GM18502 (cell line): ENCODE data around the gene SKI.
A peak's percentile ranks its signal among the peaks of the same experiment; 100 is the strongest.

Experiments used
- ATAC-seq: cut with Tn5 transposase; IDR thresholded peaks from one replicate; pipeline ENCODE4 v1.9.1; 2021; ENCODE audit warnings: mild to moderate bottlenecking; ENCODE audit not compliant: unreplicated experiment, poor library complexity

SKI gene

GRCh38 chr1:2228157-2228594 is at the start of gene SKI:
Gene SKI, plus strand, starts transcription at chr1:2228319. Its CDS starts 448 bp downstream, at chr1:2228767.
- no peak for ATAC-seq

DNA sequence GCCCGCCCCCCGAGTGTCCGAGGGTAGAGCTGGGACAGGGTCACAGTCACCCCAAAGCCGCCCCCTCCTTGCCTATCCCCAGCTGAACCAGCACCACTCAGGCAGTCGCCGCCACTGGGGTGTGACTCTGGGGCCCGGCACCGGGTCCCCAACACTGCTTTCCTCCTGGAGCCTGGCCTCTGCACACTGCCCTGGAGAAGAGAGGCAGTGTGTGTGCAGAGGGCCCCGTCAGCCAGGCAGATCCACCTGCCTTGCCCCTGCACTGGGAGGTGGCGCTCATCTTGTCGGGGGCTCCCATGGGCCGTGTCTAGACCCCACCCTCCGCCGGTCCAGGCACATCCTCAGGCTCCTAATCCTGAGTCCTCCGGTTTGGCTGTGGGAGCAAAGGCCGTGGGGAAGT is 49.2 kb upstream of the SKI start:
- no peak for ATAC-seq

DNA sequence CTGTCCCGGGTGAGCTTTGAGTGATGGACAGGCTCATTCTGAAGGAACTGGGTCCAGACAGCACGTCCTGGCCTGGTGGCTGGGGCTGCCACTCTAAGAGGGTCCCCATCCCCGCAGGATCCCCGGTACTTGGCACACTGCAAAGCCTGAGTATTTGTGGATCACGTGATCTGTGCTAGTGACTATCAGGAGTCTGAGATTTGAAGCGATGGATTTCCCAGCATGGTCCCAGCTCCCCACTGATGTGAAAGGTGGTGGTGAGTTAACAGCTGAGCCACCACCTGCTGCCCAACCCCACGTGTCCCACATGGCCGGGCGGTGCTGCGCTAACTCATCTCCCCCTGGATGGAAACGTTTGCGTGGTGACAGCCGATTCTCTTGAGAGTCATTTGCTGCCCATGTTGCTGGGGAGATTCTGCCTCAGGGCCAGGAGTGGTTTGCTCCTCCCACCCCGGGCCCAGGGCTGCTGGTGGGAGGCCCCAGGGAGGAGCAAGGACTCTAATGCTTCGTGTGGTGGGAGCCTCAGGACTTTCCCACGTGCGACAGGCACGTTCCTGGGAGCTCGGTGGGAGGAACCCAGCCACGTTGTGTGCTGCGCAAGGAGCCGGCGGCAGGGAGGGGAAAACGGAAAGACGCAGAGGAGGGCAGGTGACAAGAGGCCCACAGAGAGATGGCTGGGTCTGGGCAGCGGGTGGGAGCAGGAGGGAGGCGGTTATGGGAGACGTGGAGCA is 48.7 kb upstream of the SKI start:
- ATAC-seq, result no peak

DNA sequence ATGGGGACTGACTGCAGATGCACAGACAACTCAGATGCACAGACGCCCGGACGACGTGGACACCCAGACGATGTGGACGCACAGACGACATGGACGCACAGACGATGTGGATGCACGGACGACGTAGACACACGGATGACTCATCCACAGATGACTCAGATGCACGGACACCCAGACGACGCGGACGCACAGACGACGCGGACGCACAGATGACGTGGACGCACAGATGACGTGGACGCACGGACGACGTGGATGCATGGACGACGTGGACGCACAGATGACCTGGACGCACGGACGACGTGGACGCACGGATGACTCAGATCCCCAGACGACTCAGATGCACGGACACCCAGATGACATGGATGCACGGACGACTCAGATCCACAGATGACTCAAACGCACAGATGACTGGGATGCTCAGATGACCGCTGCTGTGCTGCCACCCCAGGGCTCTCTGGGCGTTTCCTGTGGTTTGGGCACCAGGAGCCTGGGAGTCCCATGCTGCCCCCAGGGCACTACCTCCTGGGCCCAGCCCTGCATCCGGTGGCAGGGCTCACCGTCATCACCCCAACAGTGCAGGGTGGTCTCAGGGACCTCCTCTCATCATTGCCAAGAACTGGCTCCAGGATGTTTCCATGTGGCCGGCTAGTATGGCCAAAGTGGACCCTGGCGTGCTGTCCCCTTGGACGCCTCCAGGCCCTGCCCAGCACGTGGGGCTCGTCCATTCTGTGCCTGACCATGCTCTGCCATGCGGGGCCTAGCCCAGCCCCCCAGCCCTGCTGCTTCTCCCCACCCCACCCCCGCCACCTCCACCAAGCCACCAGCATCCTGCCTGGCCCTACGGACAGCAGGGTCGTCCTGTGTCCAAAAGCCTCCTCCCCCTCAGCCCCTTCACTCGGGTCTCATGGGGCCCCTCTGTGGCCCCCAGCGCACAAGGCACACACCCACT is 47.5 kb upstream of the SKI start:
- no peak for ATAC-seq

DNA sequence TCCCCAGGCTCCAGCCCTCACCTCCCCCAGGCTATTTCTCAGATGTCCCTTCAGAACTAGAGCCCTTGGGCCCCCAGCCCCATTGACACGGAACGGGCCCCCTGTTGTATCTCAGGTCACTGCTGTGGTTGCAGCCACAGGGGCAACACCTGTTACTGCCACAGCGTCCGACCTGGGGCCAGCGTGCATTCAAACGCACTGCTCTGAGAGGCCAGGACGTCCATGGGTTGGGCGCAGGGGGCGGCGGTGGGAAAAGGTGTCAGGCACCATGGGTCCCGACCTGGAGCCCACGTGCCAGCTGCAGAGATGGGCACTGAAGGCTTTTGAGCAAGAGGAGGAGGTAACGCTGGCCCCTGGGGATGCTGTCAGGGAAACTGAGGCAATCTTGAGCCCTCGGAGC is 46.8 kb upstream of the SKI start:
- ATAC-seq, result no peak

GRCh38 chr1:2181752-2182151 is 46.4 kb upstream of the SKI start:
- ATAC-seq, result no peak

- ATAC-seq, result no peak
Observed at GRCh38 chr1:2182376-2182775, 45.7 kb upstream of the SKI start.

DNA sequence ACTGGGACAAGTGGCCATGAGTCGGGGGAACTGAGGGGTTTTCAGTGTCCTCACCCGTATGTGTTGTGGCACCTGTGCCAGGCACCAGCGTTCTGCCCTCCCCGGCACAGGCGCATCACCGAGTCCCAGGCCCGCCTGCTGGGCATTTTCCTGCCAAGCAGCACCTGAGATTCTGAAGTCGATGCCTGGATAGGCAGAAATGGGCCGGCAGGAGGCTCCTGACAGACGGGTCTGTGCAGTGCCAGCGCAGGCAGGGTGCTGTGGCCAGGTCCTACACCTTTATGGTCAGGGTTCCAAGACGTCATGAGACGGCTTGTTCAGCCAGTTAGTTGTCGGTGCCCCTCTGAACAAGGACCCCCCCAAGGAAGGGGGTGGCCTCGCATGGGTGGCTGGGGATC is 44.2 kb upstream of the SKI start:
- no peak for ATAC-seq

GRCh38 chr1:2184531-2184930 is 43.6 kb upstream of the SKI start:
- no peak for ATAC-seq

- no peak for ATAC-seq
Observed at GRCh38 chr1:2184934-2185333, 43.2 kb upstream of the SKI start.

DNA sequence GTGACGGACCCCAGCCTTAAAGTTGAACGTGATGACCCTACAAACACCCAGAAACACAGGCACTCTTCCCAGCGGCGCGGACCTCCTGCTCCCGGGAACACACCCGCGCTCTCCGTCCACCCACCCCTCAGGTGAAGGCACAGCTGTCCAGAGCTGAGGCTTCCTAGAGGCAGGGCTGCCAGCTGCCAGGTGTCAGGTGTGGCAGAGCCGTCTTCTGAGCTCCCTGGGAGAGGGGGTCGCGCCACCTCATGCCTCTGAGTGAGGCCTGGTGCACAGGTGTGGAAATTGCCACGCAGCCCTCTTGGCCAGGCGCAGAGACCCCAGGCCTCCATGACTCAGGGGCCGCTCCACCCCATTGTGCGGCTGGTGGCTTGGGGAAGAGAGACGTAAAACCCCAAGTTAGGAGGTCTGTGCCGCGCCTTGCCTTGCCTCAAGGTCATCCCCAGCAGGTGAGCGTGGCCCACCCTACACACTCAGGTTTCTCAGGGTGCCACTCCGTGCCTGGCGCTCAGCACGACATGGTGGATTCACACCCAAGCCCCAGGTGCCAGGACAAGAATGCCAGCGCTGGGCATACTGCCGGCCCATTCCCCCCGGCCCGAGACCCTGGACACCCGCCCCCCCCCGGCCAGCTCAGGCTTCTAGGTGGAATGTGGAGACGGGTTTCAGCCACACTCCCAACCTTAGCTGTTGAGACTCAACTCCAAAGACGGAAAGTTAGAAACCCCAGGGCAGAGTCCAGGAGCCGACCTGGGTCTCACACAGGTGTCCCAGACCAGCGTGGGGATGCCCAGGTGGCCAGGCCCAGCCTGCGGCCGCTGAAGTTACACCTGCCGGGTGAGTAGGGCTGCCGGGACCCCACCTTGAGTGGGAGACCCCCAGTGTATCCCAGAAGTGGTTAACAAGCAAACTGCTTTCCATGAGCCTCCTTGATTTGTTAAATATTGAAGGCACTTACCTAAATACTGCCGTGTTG is 42.0 kb upstream of the SKI start:
- no peak for ATAC-seq

DNA sequence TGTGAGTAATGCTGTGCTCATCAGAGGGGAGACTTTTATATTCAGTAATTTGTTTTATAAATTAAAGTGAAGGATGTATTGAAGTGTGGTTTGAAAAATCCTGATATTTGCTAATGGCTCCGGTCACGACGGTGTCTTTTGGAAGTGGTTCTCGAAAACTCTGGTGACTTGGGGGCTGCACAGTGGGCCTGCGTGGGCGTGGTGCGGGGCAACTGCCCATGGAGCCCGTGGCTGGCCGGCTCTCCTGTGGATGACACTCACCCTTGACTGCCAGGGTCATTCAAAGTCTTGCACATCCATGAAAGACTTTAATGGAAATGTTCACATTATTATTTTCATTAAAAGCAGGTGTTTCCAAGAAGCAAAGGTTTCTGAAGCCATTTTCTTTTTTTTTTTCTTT is 41.2 kb upstream of the SKI start:
- no peak for ATAC-seq

GRCh38 chr1:2187619-2188018 is 40.5 kb upstream of the SKI start:
- ATAC-seq, result no peak

DNA sequence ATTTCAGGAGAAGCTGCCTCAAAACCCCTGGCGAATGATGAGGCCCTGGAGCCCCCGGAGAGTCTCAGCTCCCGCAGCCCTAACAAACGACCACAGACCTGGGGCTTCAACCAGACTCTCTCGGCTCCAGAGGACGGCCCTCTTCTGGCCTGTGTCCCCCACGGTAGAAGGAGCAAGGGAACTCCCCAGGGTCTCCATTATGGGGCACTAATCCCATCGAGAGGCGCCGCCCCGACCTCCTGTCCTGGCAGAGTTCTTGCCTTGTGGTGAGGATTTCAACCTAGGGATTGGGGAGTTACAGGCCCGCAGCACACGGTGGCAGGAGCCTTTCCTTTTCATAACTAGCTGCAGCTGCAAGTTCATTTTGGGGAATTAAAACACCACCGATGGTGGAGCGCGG is 39.8 kb upstream of the SKI start:
- no peak for ATAC-seq

GRCh38 chr1:2189459-2190425 is 38.4 kb upstream of the SKI start:
- ATAC-seq, result peak; percentile 84

GRCh38 chr1:2190491-2190976 is 37.6 kb upstream of the SKI start:
- ATAC-seq, result no peak

- no peak for ATAC-seq
Observed at GRCh38 chr1:2192031-2192995, 35.8 kb upstream of the SKI start.
